GF-D8 (cell line): ENCODE measurements around the gene SLC25A19.
A peak's percentile ranks its signal among the peaks of the same experiment; 100 is the strongest.

Source experiments
- DNase-seq: peaks from one replicate; lab custom pipeline; 2025; lab: John Stamatoyannopoulos, UW

SLC25A19 gene

GRCh38 chr17:75289115-75289831, at the start of gene SLC25A19:
TSS of gene SLC25A19 (minus strand) at chr17:75289433. CDS start at chr17:75286764, 2,669 bp downstream.
- DNase-seq, result peak; percentile 98

GRCh38 chr17:75338335-75338734, 49.1 kb upstream of the SLC25A19 start:
- peak; percentile 91 for DNase-seq

GRCh38 chr17:75335315-75335714, 46.1 kb upstream of the SLC25A19 start:
- DNase-seq, result no peak

- DNase-seq, result no peak
Measured at GRCh38 chr17:75334723-75335122, 45.5 kb upstream of the SLC25A19 start.

GRCh38 chr17:75331671-75332070, 42.4 kb upstream of the SLC25A19 start:
- no peak for DNase-seq

GRCh38 chr17:75327757-75328156, 38.5 kb upstream of the SLC25A19 start:
- DNase-seq, result no peak

- peak; percentile 89 for DNase-seq
Measured at GRCh38 chr17:75326226-75326848, 37.1 kb upstream of the SLC25A19 start.

- DNase-seq, result peak; percentile 88
Measured at GRCh38 chr17:75325827-75326225, 36.6 kb upstream of the SLC25A19 start.

GRCh38 chr17:75325348-75325747, 36.1 kb upstream of the SLC25A19 start:
- no peak for DNase-seq

GRCh38 chr17:75321506-75321905, 32.3 kb upstream of the SLC25A19 start:
- no peak for DNase-seq

GRCh38 chr17:75319904-75320691, 30.9 kb upstream of the SLC25A19 start:
- no peak for DNase-seq

- no peak for DNase-seq
Measured at GRCh38 chr17:75318615-75319222, 29.5 kb upstream of the SLC25A19 start.

GRCh38 chr17:75318211-75318610, 29.0 kb upstream of the SLC25A19 start:
- DNase-seq, result no peak

- DNase-seq, result no peak
Measured at GRCh38 chr17:75317671-75318070, 28.4 kb upstream of the SLC25A19 start.

- no peak for DNase-seq
Measured at GRCh38 chr17:75316253-75316652, 27.0 kb upstream of the SLC25A19 start.

- DNase-seq, result no peak
Measured at GRCh38 chr17:75315541-75316243, 26.5 kb upstream of the SLC25A19 start.

- DNase-seq, result peak; percentile 40
Measured at GRCh38 chr17:75313941-75314551, 24.8 kb upstream of the SLC25A19 start.

GRCh38 chr17:75308732-75309629, 19.7 kb upstream of the SLC25A19 start:
- DNase-seq, result peak; percentile 27

GRCh38 chr17:75307957-75308731, 18.9 kb upstream of the SLC25A19 start:
- DNase-seq, result no peak
